Uterus (tissue), 4 donors: ENCODE results near the gene SHH. TPM values are rescaled to one million over a fixed set of nuclear protein-coding genes. Genes with fewer than 3 reads are reported as not detected.

Source experiments
- DNase-seq, 2 donors: peaks; one replicate each; pipeline ENCODE4 v3.0.0-alpha.2; 2019 to 2020
- H3K27ac ChIP-seq, 2 donors: fragments of 200-600 bp; sonication (generic); 1 replicate in 1 of 2; 2 replicates in 1 of 2; pipeline ENCODE4 v1.5.1; 2016 to 2018
- H3K27me3 ChIP-seq, 2 donors: fragments of 200-600 bp; sonication (generic); one replicate each; pipeline ENCODE4 v1.5.1; 2018 to 2019; ENCODE audit warnings: control low read depth in 1 of 2
- H3K36me3 ChIP-seq, 2 donors: fragments of 200-600 bp; sonication (generic); one replicate each; pipeline ENCODE4 v1.5.1; 2019; ENCODE audit warnings: control low read depth in 1 of 2
- H3K4me1 ChIP-seq, 2 donors: fragments of 200-600 bp; sonication (generic); one replicate each; pipeline ENCODE4 v1.5.1; 2018 to 2019; ENCODE audit warnings: control low read depth in 1 of 2
- H3K4me3 ChIP-seq, 2 donors: fragments of 200-600 bp; sonication (generic); 1 replicate in 1 of 2; 2 replicates in 1 of 2; pipeline ENCODE4 v1.5.1; 2018 to 2019; ENCODE audit warnings: mild to moderate bottlenecking in 1 of 2
- H3K9me3 ChIP-seq, 2 donors: fragments of 200-600 bp; sonication (generic); one replicate each; pipeline ENCODE4 v1.5.1; 2019; ENCODE audit warnings: control low read depth in 1 of 2
- POLR2A ChIP-seq, 2 donors: fragments of 450-650 bp; IDR thresholded peaks; one replicate each; pipeline ENCODE4 v1.6.1; 2016; ENCODE audit warnings: antibody characterized with exemption in 2 of 2, mild to moderate bottlenecking in 1 of 2, moderate library complexity in 1 of 2
- intact Hi-C: fragments of 100-400 bp; cut with DNase I; formaldehyde crosslinking; loops from one replicate; pipeline ENCODE4 v1.15.1; 2023; ENCODE audit warnings: low total_unique reads
- total RNA-seq, 4 donors: library from RNA; depleted of rRNA in 3 of 4; stranded (reverse); fragments of >200 nt in 3 of 4; gene quantifications; one replicate each; pipeline versions ENCODE4 v1.1.0 to v1.2.4, GENCODE V29; 2014 to 2023
- TF ChIP-seq, protein P1 (sequence below), 4 experiments: fragments of 200-600 bp in 2 of 4; fragments of 450-650 bp in 2 of 4; sonication (generic) in 2 of 4; IDR thresholded peaks; one replicate each; pipeline ENCODE4 v1.5.1; 2016 to 2019; ENCODE audit warnings: antibody characterized with exemption in 4 of 4, mild to moderate bottlenecking in 2 of 4, moderate library complexity in 1 of 4
- donor health status: DM: yes; HTN: yes; CAD: no.

Gene SHH
- total RNA-seq, 4 donors from 2014 or later: 0.62 TPM; not detected in 3

DNA sequence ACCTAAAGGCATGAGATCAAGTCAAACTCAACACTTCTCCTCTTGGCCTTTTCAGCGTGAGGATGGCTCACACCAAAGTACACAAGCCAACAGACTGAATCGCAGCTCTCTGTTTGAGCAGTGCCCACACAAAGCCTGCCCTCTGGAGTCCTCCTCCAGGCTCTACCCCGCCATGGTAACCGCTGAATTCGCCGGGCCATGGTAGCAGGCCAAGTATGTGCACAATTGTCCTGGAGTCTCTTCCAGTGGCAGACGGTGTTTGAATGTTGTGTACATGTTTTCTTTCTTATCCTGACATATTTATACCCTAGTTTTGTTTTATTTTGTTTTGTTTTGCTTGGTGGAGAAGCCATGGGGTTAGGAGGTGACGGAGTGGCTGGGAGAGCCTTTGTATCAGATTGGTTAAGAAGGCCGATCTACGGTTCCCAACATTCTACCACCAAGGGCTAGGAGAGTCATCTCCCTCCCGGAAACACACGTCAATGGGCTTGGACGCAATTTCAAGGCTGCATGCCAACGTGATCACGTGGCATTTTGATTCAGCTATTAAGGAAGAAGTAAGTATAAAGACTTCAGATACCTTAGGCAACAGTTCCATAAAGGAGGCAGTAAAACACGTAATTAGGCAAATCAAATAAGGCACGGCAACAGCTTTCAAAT is 12.1 kb upstream of the SHH start:
- no peak overlapping the region for H3K27ac ChIP-seq
- intact Hi-C loops: no loop called here
- TF ChIP-seq, protein P1, sequence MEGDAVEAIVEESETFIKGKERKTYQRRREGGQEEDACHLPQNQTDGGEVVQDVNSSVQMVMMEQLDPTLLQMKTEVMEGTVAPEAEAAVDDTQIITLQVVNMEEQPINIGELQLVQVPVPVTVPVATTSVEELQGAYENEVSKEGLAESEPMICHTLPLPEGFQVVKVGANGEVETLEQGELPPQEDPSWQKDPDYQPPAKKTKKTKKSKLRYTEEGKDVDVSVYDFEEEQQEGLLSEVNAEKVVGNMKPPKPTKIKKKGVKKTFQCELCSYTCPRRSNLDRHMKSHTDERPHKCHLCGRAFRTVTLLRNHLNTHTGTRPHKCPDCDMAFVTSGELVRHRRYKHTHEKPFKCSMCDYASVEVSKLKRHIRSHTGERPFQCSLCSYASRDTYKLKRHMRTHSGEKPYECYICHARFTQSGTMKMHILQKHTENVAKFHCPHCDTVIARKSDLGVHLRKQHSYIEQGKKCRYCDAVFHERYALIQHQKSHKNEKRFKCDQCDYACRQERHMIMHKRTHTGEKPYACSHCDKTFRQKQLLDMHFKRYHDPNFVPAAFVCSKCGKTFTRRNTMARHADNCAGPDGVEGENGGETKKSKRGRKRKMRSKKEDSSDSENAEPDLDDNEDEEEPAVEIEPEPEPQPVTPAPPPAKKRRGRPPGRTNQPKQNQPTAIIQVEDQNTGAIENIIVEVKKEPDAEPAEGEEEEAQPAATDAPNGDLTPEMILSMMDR (IDR thresholded peaks at IDR 0.05): no peak
- no peak for TF ChIP-seq POLR2A (IDR thresholded peaks at IDR 0.05)
- DNase-seq: no peak
- no peaks in the 10 kb centered on the region for H3K36me3 ChIP-seq
- H3K4me3 ChIP-seq: no peak overlapping the region
- no peaks in the 10 kb centered on the region for H3K27me3 ChIP-seq
- no peaks in the 10 kb centered on the region for H3K4me1 ChIP-seq
- no peaks in the 10 kb centered on the region for H3K9me3 ChIP-seq

DNA sequence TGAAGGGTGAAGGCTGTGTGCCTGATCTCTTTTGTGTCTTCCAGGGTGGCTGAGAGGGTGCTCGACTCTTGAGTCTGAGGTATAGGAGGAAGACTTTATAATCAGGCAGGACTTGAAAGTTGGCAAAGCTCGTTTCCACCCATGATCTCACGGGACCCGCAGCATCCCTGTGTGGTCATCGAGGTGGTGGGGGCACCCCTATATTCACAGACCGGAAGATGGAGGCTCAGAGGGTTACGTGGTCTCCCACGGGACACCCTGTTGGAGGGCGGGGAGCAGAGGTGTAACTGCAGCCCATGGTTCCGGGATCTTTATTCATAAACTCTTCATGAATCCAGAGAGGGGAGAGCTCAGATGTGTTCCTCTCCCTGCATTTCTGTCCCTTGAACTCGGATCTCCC is 9.6 kb upstream of the SHH start:
- TF ChIP-seq, protein P1 (IDR thresholded peaks at IDR 0.05): no peak
- no peak for TF ChIP-seq POLR2A (IDR thresholded peaks at IDR 0.05)
- DNase-seq: no peak
- H3K27me3 ChIP-seq: no peaks in the 10 kb centered on the region
- intact Hi-C loops: no loop called here
- no peak overlapping the region for H3K27ac ChIP-seq
- H3K4me3 ChIP-seq: no peak overlapping the region
- H3K9me3 ChIP-seq: no peaks in the 10 kb centered on the region
- H3K36me3 ChIP-seq: no peaks in the 10 kb centered on the region
- no peaks in the 10 kb centered on the region for H3K4me1 ChIP-seq

DNA sequence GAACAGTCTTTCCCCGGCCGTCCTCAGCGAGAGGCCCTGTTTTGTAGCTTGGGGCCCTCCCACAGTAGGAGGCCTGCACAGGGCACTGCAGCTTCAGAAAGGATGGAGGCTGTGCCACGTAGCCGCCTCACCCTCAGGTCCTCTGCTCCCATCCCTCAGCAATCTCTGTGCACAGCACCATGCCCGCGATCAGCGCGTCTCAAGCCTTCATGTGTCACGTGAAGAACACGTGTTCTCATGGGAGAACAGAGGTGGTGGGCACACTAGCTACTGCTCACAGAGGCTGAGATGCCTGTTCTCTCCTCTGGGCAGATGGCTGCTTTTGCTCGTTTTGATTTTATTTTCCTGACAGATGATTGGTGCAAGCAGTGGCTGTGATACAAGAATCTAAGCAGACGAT is 8.5 kb upstream of the SHH start:
- intact Hi-C loops: no loop called here
- TF ChIP-seq, protein P1 (IDR thresholded peaks at IDR 0.05): no peak
- no peak for TF ChIP-seq POLR2A (IDR thresholded peaks at IDR 0.05)
- H3K27ac ChIP-seq: no peak overlapping the region
- no peak for DNase-seq
- H3K36me3 ChIP-seq: no peaks in the 10 kb centered on the region
- H3K27me3 ChIP-seq: no peaks in the 10 kb centered on the region
- no peaks in the 10 kb centered on the region for H3K9me3 ChIP-seq
- H3K4me1 ChIP-seq: no peaks in the 10 kb centered on the region
- H3K4me3 ChIP-seq: no peak overlapping the region

DNA sequence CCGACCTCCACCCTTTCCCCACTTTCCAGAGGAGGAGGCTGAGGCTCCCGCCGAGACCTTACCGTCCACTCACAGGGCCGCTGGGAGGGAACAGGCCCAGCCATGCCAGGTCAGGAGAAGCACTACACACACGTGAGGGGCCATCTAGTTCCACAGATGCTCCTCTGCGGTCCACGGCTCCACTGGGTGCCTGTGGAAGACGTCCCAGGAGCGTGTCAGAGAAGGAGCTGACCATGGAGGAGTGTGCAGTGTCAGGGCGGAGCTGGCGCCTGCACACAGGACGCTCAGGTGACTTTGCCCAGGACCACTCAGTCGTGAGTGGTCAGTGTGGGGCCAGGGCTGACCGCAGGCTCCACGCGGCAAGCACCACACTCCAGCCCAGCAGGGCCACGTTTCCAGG is 8.0 kb upstream of the SHH start:
- TF ChIP-seq, protein P1 (IDR thresholded peaks at IDR 0.05): no peak
- TF ChIP-seq POLR2A (IDR thresholded peaks at IDR 0.05): no peak
- Histone ChIP-seq H3K4me1 (no peaks in the 10 kb centered on the region), H3K9me3 (no peaks in the 10 kb centered on the region), H3K4me3 (no peak overlapping the region), H3K36me3 (no peaks in the 10 kb centered on the region), H3K27ac (no peak overlapping the region), H3K27me3 (no peaks in the 10 kb centered on the region)
- DNase-seq: no peak
- intact Hi-C loops: no loop called here

DNA sequence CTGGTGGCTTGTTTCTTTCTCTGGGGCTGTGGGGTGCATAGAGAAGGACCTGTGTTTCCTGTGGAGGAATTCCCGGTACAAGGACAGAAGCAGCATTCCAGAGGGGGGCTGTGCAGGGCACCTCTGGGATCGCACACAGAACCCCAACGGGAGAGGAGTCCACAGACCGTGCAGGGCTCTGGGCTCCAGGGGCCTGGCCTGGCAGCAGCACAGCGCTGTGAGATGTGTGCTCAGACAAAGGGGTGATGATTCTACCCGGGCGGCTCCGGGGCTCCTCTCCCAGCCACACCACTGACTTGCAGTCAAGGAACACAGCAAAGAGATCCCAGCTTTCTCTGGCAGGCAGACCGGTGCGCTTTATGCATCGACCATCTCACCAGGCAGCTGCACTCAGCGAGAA is 6.9 kb upstream of the SHH start:
- Histone ChIP-seq H3K9me3 (no peaks in the 10 kb centered on the region), H3K4me1 (no peaks in the 10 kb centered on the region), H3K4me3 (no peak overlapping the region), H3K36me3 (no peaks in the 10 kb centered on the region), H3K27me3 (peaks cover 0 to 6% of the 10 kb centered on the region in 2 donors), H3K27ac (no peak overlapping the region)
- intact Hi-C loops: no loop called here
- no peak for DNase-seq
- no peak for TF ChIP-seq POLR2A (IDR thresholded peaks at IDR 0.05)
- TF ChIP-seq, protein P1 (IDR thresholded peaks at IDR 0.05): no peak
